Activated B cell treated with CpG ODN at 0.5 μM for 24 hours (primary cell): Measurements from ENCODE around the gene SCAMP5. TPM values are rescaled to one million over a fixed set of nuclear protein-coding genes. Genes with fewer than 3 reads are reported as not detected.

Experiments used
- ATAC-seq: fragments of 200-7000 bp; cut with Tn5 transposase; one replicate; pipeline ENCODE4 v1.10.0; 2021; ENCODE audit warnings: low read depth, mild to moderate bottlenecking, moderate library complexity
- CTCF ChIA-PET: fragments of 350-600 bp; sonication (Branson Sonifier 250); formaldehyde crosslinking; loops from one replicate; lab custom pipeline; 2021; ENCODE audit warnings: antibody characterized with exemption; lab: Charles Lee
- POLR2A ChIA-PET: fragments of 350-600 bp; sonication (Branson Sonifier 250); formaldehyde crosslinking; loops from one replicate; lab custom pipeline; 2021; ENCODE audit warnings: antibody characterized with exemption; lab: Charles Lee
- DNase-seq: peaks from one replicate; pipeline ENCODE4 v3.0.0; 2022
- H3K27ac Mint-ChIP-seq: one replicate; pipeline ENCODE4 v1.8.0; 2020; ENCODE audit warnings: mixed read lengths
- H3K27me3 Mint-ChIP-seq: one replicate; pipeline ENCODE4 v1.8.0; 2021; ENCODE audit warnings: mixed read lengths
- H3K36me3 Mint-ChIP-seq: one replicate; pipeline ENCODE4 v1.8.0; 2021; ENCODE audit warnings: low read depth, mixed read lengths
- H3K4me1 Mint-ChIP-seq: one replicate; pipeline ENCODE4 v1.8.0; 2021; ENCODE audit warnings: mixed read lengths
- H3K4me3 Mint-ChIP-seq: one replicate; pipeline ENCODE4 v1.8.0; 2020; ENCODE audit warnings: mild to moderate bottlenecking, mixed read lengths
- H3K9me3 Mint-ChIP-seq: one replicate; pipeline ENCODE4 v1.8.0; 2020; ENCODE audit warnings: mixed read lengths
- CTCF ChIP-seq: fragments of 200-600 bp; IDR thresholded peaks from one replicate; pipeline ENCODE4 v1.8.0; 2022; ENCODE audit warnings: antibody characterized with exemption, mild to moderate bottlenecking
- intact Hi-C: fragments of 100-400 bp; cut with micrococcal nuclease; formaldehyde crosslinking; loops from one replicate; pipeline ENCODE4 v1.15.1; 2024
- total RNA-seq: library from RNA; stranded (reverse); gene quantifications from 2 replicates; pipeline ENCODE4 v1.2.3, GENCODE V29; 2022

Gene SCAMP5
- 0.44 and 0.62 TPM in 2 replicates for total RNA-seq

- POLR2A ChIA-PET = interaction anchor here (0.6 to 1.1 kb wide), 3 partner anchors 8 to 454 kb away, joined by 3 to 4 read pairs (median 3); partner anchors contain the start of gene ARID3B
- no peaks in the 10 kb centered on the region for H3K36me3 Mint-ChIP-seq
- TF ChIP-seq CTCF = no peak
- intact Hi-C loops = loop anchor here (1.0 to 2.0 kb wide), 2 partner anchors 28 to 169 kb away; partner anchors contain the start of genes CPLX3 and PPCDC
- no peak within 1 kb of the TSS for H3K27ac Mint-ChIP-seq
- H3K4me1 Mint-ChIP-seq = peaks cover 24% of the 10 kb centered on the region
- no peaks in the 10 kb centered on the region for H3K9me3 Mint-ChIP-seq
- CTCF ChIA-PET = interaction anchor here (0.9 to 1.0 kb wide), 3 partner anchors 34 to 48 kb away, joined by 3 read pairs; no protein-coding TSS in a partner anchor
- H3K4me3 Mint-ChIP-seq = peak within 1 kb of the TSS; percentile 78
- DNase-seq (peak; percentile 70), ATAC-seq (peak; percentile 99)
- peaks cover 66% of the 10 kb centered on the region for H3K27me3 Mint-ChIP-seq
Measured at GRCh38 chr15:74995182-74995778, at the start of gene SCAMP5. Gene SCAMP5 (plus strand): TSS chr15:74995563. CDS start chr15:75011840, 16,277 bp downstream.

DNA sequence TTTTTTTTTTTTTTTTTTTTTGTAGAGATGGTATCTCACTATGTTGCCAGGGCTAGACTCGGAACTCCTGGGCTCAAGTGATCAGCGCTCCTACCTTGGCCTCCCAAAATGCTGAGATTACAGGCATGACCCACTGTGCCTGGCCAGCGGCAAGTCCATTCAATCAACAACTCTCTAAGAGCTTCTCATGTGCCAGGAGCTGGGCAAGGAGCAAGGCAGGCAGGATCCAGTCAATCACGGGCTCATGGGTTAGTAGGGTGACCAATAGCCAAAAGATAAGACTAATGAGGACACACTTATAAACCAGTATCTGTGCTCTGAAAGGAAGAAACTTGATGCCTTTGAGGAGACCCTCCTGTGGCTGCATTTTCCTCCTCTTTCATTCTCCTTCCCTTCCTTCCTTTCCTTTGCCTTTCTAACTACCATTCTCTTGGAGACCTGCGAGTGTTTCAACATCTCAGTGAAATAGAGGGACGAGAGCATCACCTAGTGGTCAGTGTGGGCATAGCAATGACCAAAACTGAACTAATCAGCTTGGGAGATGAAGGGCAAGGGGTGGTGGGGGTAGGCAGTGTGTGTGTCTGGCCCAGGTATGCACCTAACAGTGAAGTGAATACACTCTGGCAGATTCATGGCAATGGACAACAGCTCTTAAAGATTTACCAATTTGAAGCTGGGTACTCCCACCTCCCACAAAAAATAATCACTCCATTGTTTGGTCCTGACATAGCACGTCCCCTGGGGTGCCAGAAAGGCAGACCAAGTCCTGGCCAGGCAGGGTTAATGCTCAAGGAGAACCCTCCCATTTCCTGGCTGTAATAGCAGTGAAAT is 45.1 kb upstream of the SCAMP5 start:
- TF ChIP-seq CTCF = peak; percentile 24
- intact Hi-C loops = loop anchor here (1.0 to 5.0 kb wide), 5 partner anchors 107 to 578 kb away; partner anchors contain the start of gene ULK3
- Mint-ChIP-seq H3K4me1 (peaks cover 3% of the 10 kb centered on the region), H3K27ac (no peak overlapping the region), H3K27me3 (no peaks in the 10 kb centered on the region), H3K36me3 (no peaks in the 10 kb centered on the region), H3K4me3 (no peak overlapping the region), H3K9me3 (no peaks in the 10 kb centered on the region)
- peak; percentile 54 for DNase-seq
- ChIA-PET POLR2A (interaction anchor here (0.9 to 2.3 kb wide), 4 partner anchors 44 to 320 kb away, joined by 3 to 8 read pairs (median 4); partner anchors contain the start of gene FAM219B), CTCF (interaction anchor here (0.5 to 4.7 kb wide), 31 partner anchors 9 to 579 kb away, joined by 3 to 63 read pairs (median 3); partner anchors contain the start of genes COX5A and ULK3)
- peak; percentile 99 for ATAC-seq

GRCh38 chr15:74951006-74951405 is 44.4 kb upstream of the SCAMP5 start:
- ATAC-seq (no peak), DNase-seq (no peak)
- TF ChIP-seq CTCF = no peak
- intact Hi-C loops = loop anchor here (2.0 to 5.0 kb wide), 2 partner anchors 116 to 579 kb away; no protein-coding TSS in a partner anchor
- H3K4me1 Mint-ChIP-seq = peaks cover 9% of the 10 kb centered on the region
- POLR2A ChIA-PET = interaction anchor here (0.9 to 2.3 kb wide), 4 partner anchors 44 to 320 kb away, joined by 3 to 8 read pairs (median 4); partner anchors contain the start of gene FAM219B
- no peak overlapping the region for H3K27ac Mint-ChIP-seq
- H3K9me3 Mint-ChIP-seq = no peaks in the 10 kb centered on the region
- CTCF ChIA-PET = interaction anchor here (0.5 to 4.7 kb wide), 28 partner anchors 10 to 580 kb away, joined by 3 to 63 read pairs (median 4); partner anchors contain the start of genes COX5A and ULK3
- H3K36me3 Mint-ChIP-seq = no peaks in the 10 kb centered on the region
- no peak overlapping the region for H3K4me3 Mint-ChIP-seq
- H3K27me3 Mint-ChIP-seq = no peaks in the 10 kb centered on the region

GRCh38 chr15:74954515-74954914 is 40.8 kb upstream of the SCAMP5 start:
- no peak overlapping the region for H3K4me3 Mint-ChIP-seq
- ATAC-seq (no peak), DNase-seq (no peak)
- ChIA-PET CTCF (interaction anchor here (0.8 to 1.6 kb wide), 3 partner anchors 186 to 322 kb away, joined by 3 to 4 read pairs (median 3); no protein-coding TSS in a partner anchor), POLR2A (interaction anchor here (0.9 kb wide), 1 partner anchor 110 kb away, joined by 4 read pairs; no protein-coding TSS in a partner anchor)
- no peak overlapping the region for H3K27ac Mint-ChIP-seq
- H3K27me3 Mint-ChIP-seq = peaks cover 14% of the 10 kb centered on the region
- no peaks in the 10 kb centered on the region for H3K9me3 Mint-ChIP-seq
- no peaks in the 10 kb centered on the region for H3K36me3 Mint-ChIP-seq
- TF ChIP-seq CTCF = no peak
- intact Hi-C loops = loop anchor here (5.0 kb wide), 1 partner anchor 582 kb away; no protein-coding TSS in a partner anchor
- H3K4me1 Mint-ChIP-seq = peaks cover 36% of the 10 kb centered on the region
